GM12874 (cell line): Measurements from ENCODE around the gene HMG20B.

Experiments used
- TF ChIP-seq, protein P1 (sequence below): IDR thresholded peaks from 2 replicates; pipeline ENCODE4 v1.5.1; 2011; ENCODE audit warnings: low read depth, mild to moderate bottlenecking, control low read depth, low read length, moderate library complexity; ENCODE audit not compliant: insufficient read depth

The HMG20B gene

DNA sequence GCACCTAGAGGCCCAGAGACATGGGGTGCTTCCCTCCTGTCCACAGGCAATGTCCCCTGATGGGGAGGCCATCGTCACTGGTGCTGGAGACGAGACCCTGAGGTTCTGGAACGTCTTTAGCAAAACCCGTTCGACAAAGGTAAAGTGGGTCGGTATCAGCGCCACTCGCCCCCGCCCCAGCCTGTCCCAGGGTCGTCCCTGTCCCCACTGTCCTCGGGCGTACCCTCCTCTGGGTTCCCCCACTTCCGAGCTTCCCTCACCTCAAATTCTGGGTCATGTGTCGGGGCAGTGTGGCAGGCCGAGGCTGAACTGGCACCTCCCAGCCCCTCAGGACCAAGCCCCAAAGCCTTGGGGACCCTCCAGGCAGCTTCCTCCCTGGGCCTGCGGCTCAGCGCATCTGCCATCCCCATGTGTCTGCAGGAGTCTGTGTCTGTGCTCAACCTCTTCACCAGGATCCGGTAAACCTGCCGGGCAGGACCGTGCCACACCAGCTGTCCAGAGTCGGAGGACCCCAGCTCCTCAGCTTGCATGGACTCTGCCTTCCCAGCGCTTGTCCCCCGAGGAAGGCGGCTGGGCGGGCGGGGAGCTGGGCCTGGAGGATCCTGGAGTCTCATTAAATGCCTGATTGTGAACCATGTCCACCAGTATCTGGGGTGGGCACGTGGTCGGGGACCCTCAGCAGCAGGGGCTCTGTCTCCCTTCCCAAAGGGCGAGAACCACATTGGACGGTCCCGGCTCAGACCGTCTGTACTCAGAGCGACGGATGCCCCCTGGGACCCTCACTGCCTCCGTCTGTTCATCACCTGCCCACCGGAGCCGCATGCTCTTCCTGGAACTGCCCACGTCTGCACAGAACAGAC lies 38.1 kb upstream of the HMG20B start:
- TF ChIP-seq, protein P1, sequence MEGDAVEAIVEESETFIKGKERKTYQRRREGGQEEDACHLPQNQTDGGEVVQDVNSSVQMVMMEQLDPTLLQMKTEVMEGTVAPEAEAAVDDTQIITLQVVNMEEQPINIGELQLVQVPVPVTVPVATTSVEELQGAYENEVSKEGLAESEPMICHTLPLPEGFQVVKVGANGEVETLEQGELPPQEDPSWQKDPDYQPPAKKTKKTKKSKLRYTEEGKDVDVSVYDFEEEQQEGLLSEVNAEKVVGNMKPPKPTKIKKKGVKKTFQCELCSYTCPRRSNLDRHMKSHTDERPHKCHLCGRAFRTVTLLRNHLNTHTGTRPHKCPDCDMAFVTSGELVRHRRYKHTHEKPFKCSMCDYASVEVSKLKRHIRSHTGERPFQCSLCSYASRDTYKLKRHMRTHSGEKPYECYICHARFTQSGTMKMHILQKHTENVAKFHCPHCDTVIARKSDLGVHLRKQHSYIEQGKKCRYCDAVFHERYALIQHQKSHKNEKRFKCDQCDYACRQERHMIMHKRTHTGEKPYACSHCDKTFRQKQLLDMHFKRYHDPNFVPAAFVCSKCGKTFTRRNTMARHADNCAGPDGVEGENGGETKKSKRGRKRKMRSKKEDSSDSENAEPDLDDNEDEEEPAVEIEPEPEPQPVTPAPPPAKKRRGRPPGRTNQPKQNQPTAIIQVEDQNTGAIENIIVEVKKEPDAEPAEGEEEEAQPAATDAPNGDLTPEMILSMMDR: no peak

DNA sequence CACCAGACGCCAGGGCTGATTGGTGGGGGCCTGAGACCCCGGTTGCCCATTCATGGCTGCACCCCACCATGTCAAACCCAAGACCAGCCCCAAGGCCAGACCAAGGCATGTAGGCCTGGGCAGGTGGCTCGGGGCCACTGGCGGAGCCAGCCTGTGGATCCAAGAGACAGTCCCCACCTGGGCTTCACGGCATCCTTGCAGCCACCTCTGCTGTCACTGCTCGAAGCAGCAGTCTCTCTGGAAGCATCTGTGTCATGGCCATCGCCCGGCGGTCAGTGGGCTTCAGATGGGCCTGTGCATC lies 37.6 kb upstream of the HMG20B start:
- TF ChIP-seq, protein P1: no peak

DNA sequence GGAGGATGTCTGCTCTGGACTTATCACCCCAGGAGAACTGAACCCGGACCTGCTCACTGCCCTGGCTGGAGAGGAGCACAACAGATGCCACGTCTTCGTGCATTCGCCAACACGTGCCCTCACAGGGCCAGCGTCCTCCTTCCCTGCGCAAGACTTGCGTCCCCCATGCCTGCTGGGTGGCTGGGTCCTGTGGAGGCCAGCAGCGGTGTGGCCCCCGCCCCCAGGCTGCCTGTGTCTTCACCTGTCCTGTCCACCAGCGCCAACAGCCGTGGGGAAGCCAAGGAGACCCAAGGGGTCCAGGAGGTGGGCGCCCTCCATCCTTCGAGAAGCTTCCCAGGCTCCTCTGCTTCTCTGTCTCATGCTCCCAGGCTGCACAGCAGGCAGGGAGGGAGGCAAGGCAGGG lies 37.2 kb upstream of the HMG20B start:
- TF ChIP-seq, protein P1: no peak

DNA sequence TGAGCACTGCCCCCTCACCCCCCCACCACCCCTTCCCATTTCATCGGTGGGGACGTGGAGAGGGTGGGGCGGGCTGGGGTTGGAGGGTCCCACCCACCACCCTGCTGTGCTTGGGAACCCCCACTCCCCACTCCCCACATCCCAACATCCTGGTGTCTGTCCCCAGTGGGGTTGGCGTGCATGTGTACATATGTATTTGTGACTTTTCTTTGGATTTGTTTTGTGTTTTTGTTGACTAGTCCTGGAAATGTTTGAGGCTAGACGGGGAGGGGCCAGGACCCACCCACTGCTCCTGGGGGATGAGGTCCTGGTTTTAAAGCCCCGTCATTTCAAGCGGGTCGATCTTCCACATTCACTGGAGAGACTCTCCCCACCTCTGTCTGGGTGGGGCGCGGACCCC lies 36.8 kb upstream of the HMG20B start:
- TF ChIP-seq, protein P1: no peak

DNA sequence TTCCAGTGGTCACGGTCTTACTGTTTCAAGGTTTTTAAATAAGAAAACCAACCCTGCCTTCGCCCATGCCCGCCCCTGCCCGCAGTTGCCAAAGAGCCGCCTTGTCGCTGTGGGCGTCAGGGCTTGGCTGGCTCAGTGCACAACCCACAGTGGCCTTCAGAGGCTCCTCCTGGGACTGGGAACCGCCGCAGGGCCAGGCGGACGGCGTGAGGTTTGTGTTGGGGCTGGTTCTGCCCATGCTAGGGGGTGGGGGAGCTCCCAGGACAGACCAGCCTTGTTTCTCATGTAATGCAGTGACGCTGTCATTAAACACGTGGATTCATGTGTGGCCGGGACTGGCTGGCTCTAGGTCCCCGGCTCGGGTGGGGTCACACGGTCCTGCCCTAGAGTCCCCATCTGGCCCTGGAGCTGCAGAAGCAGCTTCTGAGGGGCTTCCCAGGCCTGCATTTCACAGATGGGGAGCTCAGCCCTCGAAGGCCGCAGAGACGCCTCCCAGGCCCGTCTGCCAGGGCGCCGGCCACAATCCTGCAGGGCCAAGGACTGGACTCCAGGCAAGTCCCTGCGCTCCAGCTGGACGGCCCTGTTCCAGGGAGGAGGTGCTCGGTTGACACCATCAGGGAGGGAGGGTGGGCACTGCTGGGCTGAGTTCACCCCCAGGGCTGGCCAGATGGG lies 36.2 kb upstream of the HMG20B start:
- TF ChIP-seq, protein P1: no peak

DNA sequence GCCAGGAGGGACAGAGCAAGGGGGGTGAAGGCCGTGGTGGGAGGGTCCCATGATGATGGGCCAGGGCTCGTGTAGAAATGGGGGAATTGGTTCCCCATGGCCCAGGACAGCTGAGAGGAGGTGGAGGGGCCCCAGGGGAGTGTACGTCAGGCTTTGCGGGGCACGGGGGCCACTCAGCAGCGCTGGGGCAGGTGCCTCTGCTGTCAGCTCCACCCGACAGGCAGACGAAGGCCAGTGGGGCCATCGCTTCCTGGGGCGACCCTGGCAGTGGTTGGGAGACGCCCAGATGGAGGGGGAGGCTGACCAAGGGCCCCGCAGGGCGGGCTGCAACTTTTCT lies 35.7 kb upstream of the HMG20B start:
- TF ChIP-seq, protein P1: no peak

DNA sequence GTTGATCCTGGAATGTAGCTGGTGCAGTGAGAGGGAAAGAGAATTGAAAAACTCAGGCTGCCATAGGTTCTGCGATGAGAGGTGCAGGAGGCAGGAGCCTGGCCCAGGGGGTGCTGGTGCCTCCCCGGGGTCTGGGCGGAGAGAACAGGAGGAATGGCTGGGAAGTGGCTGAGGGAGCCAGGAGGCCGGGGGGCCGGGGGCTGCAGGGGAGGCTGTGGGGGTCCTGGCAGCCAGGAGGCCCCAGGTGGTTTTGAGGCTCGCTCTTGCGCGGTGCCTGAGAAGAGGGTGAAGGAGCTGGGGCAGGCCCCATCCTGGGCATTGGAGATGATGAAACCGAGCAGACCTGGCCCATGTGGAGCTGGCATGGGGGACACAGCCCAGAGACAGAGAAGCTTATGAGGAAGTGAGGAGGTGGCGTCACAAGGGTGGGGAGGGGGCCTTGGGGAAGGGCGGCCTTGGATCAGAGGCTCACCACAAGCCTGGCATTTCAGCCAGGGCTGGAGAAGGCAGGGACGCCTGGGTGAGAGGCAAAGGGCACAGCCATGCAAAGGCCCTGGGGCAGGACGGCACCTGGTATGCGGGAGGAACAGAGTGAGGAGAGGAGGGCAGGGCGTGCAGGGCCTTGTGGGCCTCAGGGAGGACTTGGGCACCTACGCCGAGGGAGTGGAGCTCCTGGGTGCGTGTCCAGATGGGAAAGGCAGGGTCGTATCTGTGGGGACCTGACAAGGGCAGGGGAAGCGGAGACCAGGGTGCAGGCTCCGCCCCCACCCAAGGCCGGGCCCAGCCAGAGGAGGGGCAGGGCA lies 35.1 kb upstream of the HMG20B start:
- TF ChIP-seq, protein P1: no peak
